Measurements from ENCODE around the gene UBAC2.

The UBAC2 gene

DNA sequence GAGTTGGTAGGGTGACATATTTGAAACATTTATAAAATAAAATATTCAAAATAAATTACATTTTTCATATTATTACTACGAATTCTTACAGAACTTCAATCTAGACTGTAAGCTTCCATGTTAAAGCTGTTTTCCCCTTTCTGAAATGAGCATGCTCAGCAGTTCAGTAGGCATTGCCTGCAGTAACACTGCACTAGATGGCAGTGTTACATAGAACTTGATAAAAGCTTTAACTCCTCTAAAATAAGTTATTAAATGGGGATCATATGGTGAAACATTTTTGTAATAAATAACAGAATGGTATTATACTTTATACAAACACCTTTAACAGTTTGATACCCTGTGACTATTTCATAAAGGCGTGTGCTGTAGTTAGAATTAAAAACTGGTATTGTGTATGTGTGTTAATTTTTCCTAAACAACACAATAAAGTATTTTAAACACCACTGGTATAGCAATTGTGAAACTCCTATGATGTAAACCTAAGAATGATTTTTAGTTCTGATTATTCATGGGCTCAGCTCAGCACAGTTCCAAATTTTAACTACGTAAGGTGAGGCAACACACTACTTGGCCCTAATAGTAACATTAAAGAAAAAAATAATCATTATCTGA, 69.1 kb downstream of the UBAC2 start:
- peak in 4 of 51 donors; percentile 4 to 24 (median 10) for DNase-seq

DNA sequence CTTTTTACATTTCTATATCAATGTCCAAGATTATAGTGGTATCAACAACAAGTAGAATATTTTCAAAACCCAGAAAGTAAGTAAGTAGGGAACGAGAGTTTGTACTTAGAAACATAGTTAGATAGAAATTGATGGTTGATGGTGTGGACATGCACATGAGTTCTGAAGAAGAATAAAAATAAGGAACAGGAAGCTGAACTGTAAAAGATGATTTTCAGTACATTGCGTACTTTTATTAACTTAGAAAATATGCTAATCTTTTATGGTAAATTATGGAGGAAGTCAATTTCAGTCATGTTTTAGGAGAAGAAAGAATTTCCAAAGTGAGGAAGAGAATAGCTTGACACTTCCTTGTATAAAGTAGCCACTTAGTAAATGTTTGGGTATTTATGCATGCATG, 69.9 kb downstream of the UBAC2 start:
- DNase-seq = no peak

DNA sequence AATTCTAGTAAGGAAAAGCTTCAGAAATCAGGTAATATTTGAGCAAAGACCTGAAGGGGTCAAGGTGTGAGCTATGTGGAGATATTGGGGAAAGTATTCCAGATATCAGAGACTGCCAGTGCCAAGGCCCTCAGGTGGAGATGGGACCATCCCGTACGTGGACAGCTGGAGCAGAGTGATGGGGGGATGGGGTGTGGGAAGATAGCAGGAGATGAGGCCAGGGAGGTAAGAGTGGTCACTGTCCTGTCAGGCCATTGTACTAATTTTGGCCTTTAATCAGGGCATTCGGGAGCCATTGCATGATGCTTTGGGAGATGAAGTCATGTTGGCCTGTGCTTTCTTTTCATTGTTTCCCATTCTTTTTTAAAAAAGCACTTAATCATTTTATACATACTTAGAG, 70.6 kb downstream of the UBAC2 start:
- DNase-seq = no peak

- no peak for DNase-seq
These were observed 71.8 kb downstream of the UBAC2 start for GRCh38 chr13:99272481-99272880.

- DNase-seq = no peak
These were observed 72.5 kb downstream of the UBAC2 start for GRCh38 chr13:99273128-99273527.

GRCh38 chr13:99275093-99275469, 74.4 kb downstream of the UBAC2 start:
- DNase-seq = no peak

DNA sequence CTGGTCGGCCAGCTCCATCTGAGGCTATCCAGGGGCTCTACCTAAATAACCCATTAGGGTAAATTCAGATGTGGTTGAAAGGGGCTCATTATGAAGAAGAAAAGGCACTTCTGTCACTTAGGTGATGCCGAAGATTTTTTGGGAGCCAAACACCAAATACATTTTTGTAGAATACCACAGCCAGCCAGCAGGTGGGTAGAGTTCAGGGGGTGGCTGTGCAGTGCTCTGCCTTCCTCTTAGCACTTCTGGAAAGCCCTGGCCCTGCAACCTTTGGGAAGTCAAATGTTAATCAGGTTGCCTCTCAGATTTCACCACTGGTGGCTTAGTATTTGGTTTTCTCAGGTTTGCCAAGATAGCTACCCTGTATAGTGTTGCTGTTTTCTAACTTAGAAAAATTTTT, 76.1 kb downstream of the UBAC2 start:
- DNase-seq = no peak

DNA sequence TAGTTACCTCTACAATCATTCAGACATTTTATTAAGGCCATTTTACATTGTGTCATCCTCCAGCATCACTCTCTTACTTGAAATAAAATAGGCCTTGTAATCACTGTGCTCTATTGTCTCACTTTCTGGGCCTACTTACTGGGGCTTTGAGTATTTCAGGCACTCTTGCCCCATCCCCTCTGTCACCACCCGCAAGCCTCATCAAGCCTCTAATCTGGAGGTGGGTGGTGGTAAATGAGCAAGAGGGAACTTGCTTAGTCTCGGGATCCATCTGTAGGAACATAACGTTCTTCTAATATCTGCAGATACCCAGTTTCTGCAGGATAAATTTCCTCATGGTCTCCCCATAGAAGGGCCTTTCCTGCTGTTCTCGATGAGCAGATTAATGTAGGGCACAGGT, 77.0 kb downstream of the UBAC2 start:
- no peak for DNase-seq

DNA sequence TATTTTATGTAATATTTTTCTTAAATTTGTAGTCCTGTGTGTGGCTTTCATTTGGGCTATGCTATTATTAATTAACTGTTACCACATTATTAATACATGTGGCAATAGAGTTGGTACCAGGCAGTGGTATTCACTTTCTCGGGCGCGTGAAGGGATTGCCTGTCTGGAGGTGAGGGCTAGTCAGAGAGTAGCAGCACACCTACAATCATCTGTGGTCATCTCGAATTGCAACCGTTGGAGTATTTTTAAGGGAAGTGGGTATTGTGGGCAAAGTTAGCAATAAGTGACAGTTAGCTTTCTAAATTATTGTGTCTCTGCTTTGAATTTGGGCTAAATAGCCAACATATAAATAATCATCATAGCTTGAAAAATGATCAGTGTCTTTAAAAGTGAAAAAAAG, 77.5 kb downstream of the UBAC2 start:
- DNase-seq = no peak

DNA sequence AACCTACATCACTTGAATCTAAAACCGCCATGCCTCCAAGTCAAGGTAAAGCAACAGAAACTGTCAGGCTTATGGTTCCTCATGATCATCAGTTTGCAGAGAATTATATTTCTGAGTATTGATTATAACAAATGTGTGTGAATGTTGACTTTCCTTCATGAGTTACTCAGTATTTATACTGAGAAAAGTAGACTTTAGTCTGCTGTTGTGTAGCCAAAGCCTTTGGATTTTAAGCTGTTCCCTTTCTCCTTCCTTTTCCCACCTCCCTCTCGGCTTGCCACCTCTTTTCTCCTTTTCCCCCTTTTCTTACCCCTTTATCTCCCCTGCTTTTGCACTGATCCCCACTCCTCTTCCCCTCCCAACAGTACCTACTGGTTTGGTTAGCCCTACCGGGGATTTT, 78.2 kb downstream of the UBAC2 start:
- DNase-seq = no peak

GRCh38 chr13:99279637-99280036, 79.0 kb downstream of the UBAC2 start:
- no peak for DNase-seq

GRCh38 chr13:99280166-99280565, 79.5 kb downstream of the UBAC2 start:
- DNase-seq = no peak

- peak in 1 of 51 donors; percentile 9 for DNase-seq
These were observed 81.2 kb downstream of the UBAC2 start for GRCh38 chr13:99281811-99282263.

GRCh38 chr13:99282264-99283231, 81.9 kb downstream of the UBAC2 start:
- DNase-seq = no peak

- DNase-seq = no peak
These were observed 85.0 kb downstream of the UBAC2 start for GRCh38 chr13:99285432-99286182.

GRCh38 chr13:99287551-99287950, 86.9 kb downstream of the UBAC2 start:
- no peak for DNase-seq

DNA sequence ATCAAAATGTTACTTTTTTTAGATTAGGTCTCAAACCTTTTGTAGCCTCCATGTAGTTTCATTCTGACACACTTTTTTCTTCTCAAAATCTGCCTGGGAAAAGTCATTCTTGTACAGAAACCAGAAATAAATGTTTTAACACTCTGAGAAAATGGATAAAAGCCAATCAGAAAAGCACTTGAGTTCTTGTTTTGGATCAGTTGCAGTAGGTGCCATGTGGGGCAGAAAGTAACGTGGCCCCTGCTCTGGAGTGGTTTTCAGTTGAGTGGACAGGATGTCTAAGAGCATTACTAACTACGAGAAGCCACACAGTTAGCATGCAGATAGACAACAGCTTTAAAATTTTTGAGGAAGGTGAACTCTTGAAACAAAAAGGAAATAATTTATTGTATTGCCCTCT, 87.4 kb downstream of the UBAC2 start:
- no peak for DNase-seq

DNA sequence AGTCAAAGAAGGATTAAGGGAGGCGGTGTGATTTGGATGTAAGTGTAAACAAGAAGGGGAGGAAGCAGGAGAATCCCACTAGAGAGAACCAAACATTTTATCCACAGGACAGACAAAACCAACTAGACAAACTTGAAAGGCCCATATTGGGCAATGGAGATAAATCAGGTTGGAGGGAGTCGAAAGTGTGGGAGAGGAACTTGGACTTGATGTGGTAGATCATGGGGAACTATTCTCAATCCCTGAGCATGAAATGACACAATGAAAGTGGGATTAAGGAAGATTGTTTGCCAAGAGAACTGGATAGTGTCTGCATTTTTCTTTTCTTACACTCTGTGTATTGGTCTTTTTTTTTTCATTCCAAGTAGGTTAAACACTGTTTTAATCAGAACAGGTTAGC, 88.6 kb downstream of the UBAC2 start:
- DNase-seq = no peak

- DNase-seq = no peak
These were observed 89.2 kb downstream of the UBAC2 start for GRCh38 chr13:99289674-99290337.

GRCh38 chr13:99290894-99291293, 90.2 kb downstream of the UBAC2 start:
- no peak for DNase-seq

GRCh38 chr13:99293178-99293577, 92.5 kb downstream of the UBAC2 start:
- no peak for DNase-seq

- no peak for DNase-seq
These were observed 93.5 kb downstream of the UBAC2 start for GRCh38 chr13:99294198-99294597.
